HepG2 (cell line): ENCODE results near the gene ANKRD61. TPM values are rescaled to one million over a fixed set of nuclear protein-coding genes. Genes with fewer than 3 reads are reported as not detected.

Experiments used
- ATAC-seq: fragments of 200-7000 bp; cut with Tn5 transposase; 3 replicates; pipeline ENCODE4 v1.9.1; 2020; ENCODE audit warnings: mild to moderate bottlenecking, moderate library complexity
- BruUV-seq: library from RNA; stranded (reverse); fragments of 400-500 nt; replicated peaks from 2 replicates; lab custom pipeline; 2021; lab: Mats Ljungman, UMichigan
- CTCF ChIA-PET: fragments of 300-600 bp; formaldehyde crosslinking; extraction: SDS; loops from one replicate; lab custom pipeline; 2021; ENCODE audit warnings: low total read pairs, inconsistent platforms, low intra/inter-chr PET ratio; lab: Yijun Ruan, JAX
- POLR2A ChIA-PET: fragments of 350-600 bp; sonication (Branson Sonifier 250); formaldehyde crosslinking; loops from one replicate; lab custom pipeline; 2020; ENCODE audit warnings: antibody characterized with exemption, inconsistent platforms; lab: Yijun Ruan, JAX
- DNase-seq: peaks from one replicate; pipeline ENCODE4 v3.0.0-alpha.2; 2015; ENCODE audit warnings: low spot score
- FAIRE-seq: peaks from 3 replicates; lab custom pipeline; 2011; peaks lifted over from hg19 to GRCh38; lab: Jason Lieb, UNC
- H2AFZ ChIP-seq: one replicate; pipeline ENCODE4 v1.6.1; 2011; ENCODE audit warnings: low read length, inconsistent platforms
- H3K27ac ChIP-seq: fragments of 300-600 bp; 3 replicates; pipeline ENCODE4 v1.8.0; 2011; ENCODE audit warnings: mixed run types, mild to moderate bottlenecking, mixed read lengths, low read length, inconsistent platforms; ENCODE audit not compliant: insufficient read depth; ENCODE audit errors: extremely low read length
- H3K27me3 ChIP-seq, 2 experiments: fragments of 200-600 bp in 1 of 2; 2 replicates in 1 of 2; 3 replicates in 1 of 2; pipeline versions ENCODE4 v1.6.0 to v1.8.0; 2011; ENCODE audit warnings: low read length in 2 of 2, mild to moderate bottlenecking in 2 of 2, moderate library complexity in 2 of 2, inconsistent platforms in 1 of 2; ENCODE audit not compliant: insufficient read depth in 2 of 2, control insufficient read depth in 1 of 2
- H3K36me3 ChIP-seq, 2 experiments: fragments of 200-600 bp in 1 of 2; replicated peaks in 1 of 2; 2 replicates in 1 of 2; 3 replicates in 1 of 2; pipeline versions ENCODE4 v1.5.1 to v1.8.0; 2011; ENCODE audit warnings: low read length in 2 of 2, inconsistent platforms in 1 of 2; ENCODE audit not compliant: insufficient read depth in 2 of 2, control insufficient read depth in 1 of 2
- H3K4me1 ChIP-seq: 2 replicates; pipeline ENCODE4 v1.5.1; 2012; ENCODE audit warnings: low read length, inconsistent platforms; ENCODE audit not compliant: insufficient read depth
- H3K4me2 ChIP-seq: 2 replicates; pipeline ENCODE4 v1.6.0; 2011; ENCODE audit warnings: low read depth, low read length, inconsistent platforms
- H3K4me3 ChIP-seq, 3 experiments: fragments of 200-600 bp in 1 of 3; sonication (generic), shearing (Covaris generic) in 1 of 3; replicated peaks in 1 of 3; 2 replicates each; pipeline ENCODE4 v1.5.1; 2011 to 2016; ENCODE audit warnings: low read length in 3 of 3, inconsistent platforms in 2 of 3, low read depth in 2 of 3, mild to moderate bottlenecking in 2 of 3, control low read depth in 1 of 3, mixed read lengths in 1 of 3; ENCODE audit not compliant: insufficient read depth in 1 of 3
- H3K79me2 ChIP-seq: one replicate; pipeline ENCODE4 v1.6.1; 2011; ENCODE audit warnings: low read length, inconsistent platforms; ENCODE audit not compliant: insufficient read depth
- H3K9ac ChIP-seq: 2 replicates; pipeline ENCODE4 v1.6.0; 2011; ENCODE audit warnings: mild to moderate bottlenecking, low read depth, low read length, inconsistent platforms; ENCODE audit not compliant: insufficient read depth
- H3K9me3 ChIP-seq: 2 replicates; pipeline ENCODE4 v1.5.1; 2012; ENCODE audit warnings: mild to moderate bottlenecking, low read length
- H4K20me1 ChIP-seq: 2 replicates; pipeline ENCODE4 v1.6.0; 2011; ENCODE audit warnings: inconsistent platforms, mild to moderate bottlenecking, low read length, moderate library complexity; ENCODE audit not compliant: insufficient read depth
- KAT7 ChIP-seq: IDR thresholded peaks from 2 replicates; pipeline ENCODE4 v1.6.1; 2018; ENCODE audit warnings: borderline replicate concordance, missing compliant biosample characterization
- KMT2A ChIP-seq: sonication (generic); formaldehyde crosslinking; IDR thresholded peaks from 2 replicates; pipeline ENCODE4 v1.4.0; 2020; ENCODE audit warnings: missing genetic modification reagents
- ZBTB33 ChIP-seq: sonication (generic); formaldehyde crosslinking; IDR thresholded peaks from 2 replicates; pipeline ENCODE4 v1.4.0; 2020; ENCODE audit warnings: missing genetic modification reagents
- ZNF629 ChIP-seq: sonication (generic); formaldehyde crosslinking; conservative IDR thresholded peaks from 2 replicates; pipeline ENCODE4 v1.5.0; 2020; ENCODE audit warnings: missing genetic modification reagents
- ZNF768 ChIP-seq: sonication (generic); formaldehyde crosslinking; IDR thresholded peaks from 2 replicates; pipeline ENCODE4 v1.4.0; 2020; ENCODE audit warnings: missing genetic modification reagents
- WGBS: methylation state at CpG from one replicate; pipeline ENCODE4 v1.1.6; 2017; ENCODE audit warnings: low lambda C conversion rate; 5-methylcytosine and 5-hydroxymethylcytosine counted together
- in situ Hi-C: cut with HindIII; loops from 2 replicates; pipeline ENCODE4 v1.10.0; 2017; ENCODE audit warnings: low pct_unique_long_range_greater_than_20kb; ENCODE audit not compliant: extremely low pct_ligation_motif_present
- intact Hi-C: fragments of 100-400 bp; cut with micrococcal nuclease; formaldehyde crosslinking; loops from one replicate; pipeline ENCODE4 v1.10.0; 2022; ENCODE audit not compliant: unreplicated experiment
- polyA plus RNA-seq, 8 experiments: library from polyadenylated mRNA; depleted of rRNA in 3 of 8; stranded (reverse) in 7 of 8; unstranded in 1 of 8; fragments of >200 nt; fragmentation: Illumina TruSeq in 4 of 8; extraction: Trizol in 4 of 8; gene quantifications; 2 replicates each; pipeline versions ENCODE4 v1.2.1 to v1.2.3, GENCODE V29; 2011 to 2016; ENCODE audit warnings: low read depth in 4 of 8, missing spikeins in 1 of 8, mixed read lengths in 1 of 8; ENCODE audit not compliant: insufficient read depth in 1 of 8
- total RNA-seq, 5 experiments: library from RNA; depleted of rRNA; stranded (reverse); fragments of >200 nt; fragmentation: Illumina TruSeq; extraction: Trizol; gene quantifications; 2 replicates each; pipeline ENCODE4 v1.2.3, GENCODE V29; 2016; ENCODE audit warnings: low read depth in 1 of 5
- TF ChIP-seq, protein P1 (sequence below): sonication (generic); formaldehyde crosslinking; IDR thresholded peaks from 2 replicates; pipeline ENCODE4 v1.8.0; 2022; ENCODE audit warnings: missing genetic modification reagents, mild to moderate bottlenecking, inconsistent platforms, borderline replicate concordance
- TF ChIP-seq, protein P2 (sequence below): sonication (generic); formaldehyde crosslinking; IDR thresholded peaks from 2 replicates; pipeline ENCODE4 v1.4.0; 2020; ENCODE audit warnings: missing genetic modification reagents

Gene ANKRD61
- total and polyA plus RNA-seq, 2 of the 13 experiments (the other 11 are each of a cell fraction or from before 2014, with no cell fraction given): 0.13 TPM; not detected in 1

DNA sequence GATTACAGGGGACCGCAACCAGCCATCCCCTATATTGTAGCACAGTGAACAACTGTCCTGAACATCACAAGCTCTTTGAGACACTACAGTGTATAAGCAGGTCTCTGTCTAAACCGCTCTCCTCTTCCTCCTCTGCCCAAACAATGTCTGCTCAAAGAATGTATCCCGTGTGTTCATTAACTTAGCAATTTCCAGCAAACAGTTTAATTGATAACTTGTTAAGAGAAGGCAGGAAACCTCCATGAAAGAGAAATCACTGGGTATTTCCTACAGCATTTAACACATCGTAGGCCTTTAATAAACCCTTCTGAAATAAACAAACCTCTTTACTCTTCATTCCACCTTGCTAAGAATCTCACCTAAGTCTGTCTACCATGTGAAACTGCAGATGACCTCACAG, 23.8 kb upstream of the ANKRD61 start:
- Histone ChIP-seq H3K79me2 (peaks cover 27% of the 10 kb centered on the region), H3K9ac (peak overlapping the region; percentile 87), H2AFZ (no peak overlapping the region), H3K4me3 (peak overlapping the region in 1 of 3 experiments; percentile 88; a peak in 2 of 6 replicates), H3K36me3 (no peaks in the 10 kb centered on the region; a peak in 2 of 5 replicates), H3K4me2 (peak overlapping the region; percentile 95), H3K4me1 (peaks cover 35% of the 10 kb centered on the region), H4K20me1 (no peaks in the 10 kb centered on the region), H3K27me3 (no peaks in the 10 kb centered on the region; a peak in 1 of 5 replicates), H3K9me3 (no peaks in the 10 kb centered on the region), H3K27ac (peak overlapping the region; percentile 43)
- 64% methylated on average over 4 of the region's 4 CpGs for WGBS
- FAIRE-seq (no peak), ATAC-seq (no peak), DNase-seq (peak; percentile 21)
- in situ Hi-C loops: loop anchor here (10.0 kb wide), 1 partner anchor 317 kb away; no protein-coding TSS in a partner anchor
- CTCF ChIA-PET: no interaction called here
- TF ChIP-seq ZNF768 (no peak), KAT7 (CRISPR knock-in tag) (no peak), ZNF629 (CRISPR knock-in tag) (no peak), KMT2A (no peak), ZBTB33 (CRISPR knock-in tag) (0 out of 2 replicates have a peak, but pooled peaks have one; percentile 10)
- TF ChIP-seq, protein P1, sequence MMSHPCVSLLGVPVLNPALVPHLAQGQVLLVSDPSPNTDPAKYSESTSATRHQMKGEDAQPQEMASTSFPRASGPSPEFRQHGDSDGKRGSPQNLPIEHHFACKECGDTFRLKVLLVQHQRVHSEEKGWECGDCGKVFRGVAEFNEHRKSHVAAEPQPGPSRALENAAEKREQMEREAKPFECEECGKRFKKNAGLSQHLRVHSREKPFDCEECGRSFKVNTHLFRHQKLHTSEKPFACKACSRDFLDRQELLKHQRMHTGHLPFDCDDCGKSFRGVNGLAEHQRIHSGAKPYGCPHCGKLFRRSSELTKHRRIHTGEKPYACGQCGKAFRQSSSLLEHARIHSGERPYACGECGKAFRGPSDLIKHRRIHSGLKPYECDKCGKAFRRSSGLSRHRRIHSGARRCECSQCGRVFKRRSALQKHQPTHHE (CRISPR knock-in tag): no peak
- TF ChIP-seq, protein P2, sequence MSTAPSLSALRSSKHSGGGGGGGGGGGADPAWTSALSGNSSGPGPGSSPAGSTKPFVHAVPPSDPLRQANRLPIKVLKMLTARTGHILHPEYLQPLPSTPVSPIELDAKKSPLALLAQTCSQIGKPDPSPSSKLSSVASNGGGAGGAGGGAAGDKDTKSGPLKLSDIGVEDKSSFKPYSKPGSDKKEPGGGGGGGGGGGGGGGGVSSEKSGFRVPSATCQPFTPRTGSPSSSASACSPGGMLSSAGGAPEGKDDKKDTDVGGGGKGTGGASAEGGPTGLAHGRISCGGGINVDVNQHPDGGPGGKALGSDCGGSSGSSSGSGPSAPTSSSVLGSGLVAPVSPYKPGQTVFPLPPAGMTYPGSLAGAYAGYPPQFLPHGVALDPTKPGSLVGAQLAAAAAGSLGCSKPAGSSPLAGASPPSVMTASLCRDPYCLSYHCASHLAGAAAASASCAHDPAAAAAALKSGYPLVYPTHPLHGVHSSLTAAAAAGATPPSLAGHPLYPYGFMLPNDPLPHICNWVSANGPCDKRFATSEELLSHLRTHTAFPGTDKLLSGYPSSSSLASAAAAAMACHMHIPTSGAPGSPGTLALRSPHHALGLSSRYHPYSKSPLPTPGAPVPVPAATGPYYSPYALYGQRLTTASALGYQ (CRISPR knock-in tag): no peak
- POLR2A ChIA-PET: interaction anchor here (2.1 to 2.8 kb wide), 3 partner anchors 44 to 125 kb away, joined by 5 to 21 read pairs (median 16); no protein-coding TSS in a partner anchor
- intact Hi-C loops: no loop called here
- no TSS peak for BruUV-seq
